K562 (cell line): Measurements from ENCODE around the gene TRUB2. TPM values are rescaled to one million over a fixed set of nuclear protein-coding genes. Genes with fewer than 3 reads are reported as not detected.

Experiments
- ATF1 ChIP-seq, 2 experiments: fragments of 450-650 bp in 1 of 2; IDR thresholded peaks; 2 replicates each; pipeline ENCODE4 v1.6.1; 2016; ENCODE audit warnings: missing compliant biosample characterization in 1 of 2, missing genetic modification characterization in 1 of 2
- BMI1 ChIP-seq: fragments of 150-350 bp; IDR thresholded peaks from 2 replicates; pipeline ENCODE4 v1.6.1; 2014; ENCODE audit warnings: low read length
- E2F1 ChIP-seq: sonication (generic); formaldehyde crosslinking; IDR thresholded peaks from 2 replicates; pipeline ENCODE4 v1.8.1; 2023; ENCODE audit warnings: mild to moderate bottlenecking, missing genetic modification reagents, moderate library complexity
- ERF ChIP-seq: fragments of 450-650 bp; formaldehyde crosslinking; IDR thresholded peaks from 2 replicates; pipeline ENCODE4 v1.4.0; 2020; ENCODE audit warnings: mild to moderate bottlenecking, mixed read lengths
- JUN ChIP-seq, 2 experiments: sonication (generic) in 1 of 2; formaldehyde crosslinking in 1 of 2; IDR thresholded peaks; 2 replicates each; pipeline versions ENCODE4 v1.6.1 to v1.8.0; 2012 to 2022; ENCODE audit warnings: borderline replicate concordance in 2 of 2, mild to moderate bottlenecking in 2 of 2, improper control_type of control experiment in 1 of 2, low read depth in 1 of 2, low read length in 1 of 2, missing genetic modification reagents in 1 of 2
- MAZ ChIP-seq, 2 experiments: fragments of 450-650 bp in 1 of 2; sonication (generic) in 1 of 2; formaldehyde crosslinking; IDR thresholded peaks in 1 of 2; conservative IDR thresholded peaks in 1 of 2; 2 replicates each; pipeline versions ENCODE4 v1.4.0 to v1.5.0; 2020; ENCODE audit warnings: mild to moderate bottlenecking in 1 of 2, missing genetic modification reagents in 1 of 2
- MEF2A ChIP-seq: IDR thresholded peaks from 2 replicates; pipeline ENCODE4 v1.6.1; 2011; ENCODE audit warnings: low read depth, mild to moderate bottlenecking, low read length, moderate library complexity; ENCODE audit not compliant: control insufficient read depth
- MYC ChIP-seq, 2 experiments: fragments of 250-450 bp in 1 of 2; sonication (Bioruptor Pico) in 1 of 2; IDR thresholded peaks; 2 replicates each; pipeline versions ENCODE4 v1.5.1 to v1.6.1; 2012 to 2021; ENCODE audit warnings: low read depth in 2 of 2, borderline replicate concordance in 1 of 2, improper control_type of control experiment in 1 of 2, low read length in 1 of 2, mild to moderate bottlenecking in 1 of 2, moderate library complexity in 1 of 2
- PHF8 ChIP-seq: fragments of 200-600 bp; sonication (generic); IDR thresholded peaks from 2 replicates; pipeline ENCODE4 v1.6.1; 2012; ENCODE audit warnings: mixed run types, mild to moderate bottlenecking, inconsistent platforms, low read length, moderate library complexity, borderline replicate concordance
- RBM22 ChIP-seq: fragments of 200-400 bp; formaldehyde crosslinking; IDR thresholded peaks from 2 replicates; pipeline ENCODE4 v1.6.1; 2018; ENCODE audit warnings: low read length, low read depth; ENCODE audit not compliant: poor library complexity, severe bottlenecking
- SMAD3 ChIP-seq: fragments of 450-650 bp; formaldehyde crosslinking; conservative IDR thresholded peaks from 2 replicates; pipeline ENCODE4 v1.4.0; 2020; ENCODE audit warnings: mild to moderate bottlenecking
- THAP12 ChIP-seq: fragments of 250-450 bp; sonication (Bioruptor Pico); IDR thresholded peaks from 2 replicates; pipeline ENCODE4 v1.9.0; 2021; ENCODE audit warnings: mild to moderate bottlenecking, inconsistent platforms
- TOE1 ChIP-seq, 2 experiments: fragments of 450-650 bp in 1 of 2; sonication (generic) in 1 of 2; formaldehyde crosslinking in 1 of 2; IDR thresholded peaks; 2 replicates each; pipeline versions ENCODE4 v1.7.1 to v1.8.0; 2016 to 2022; ENCODE audit warnings: borderline replicate concordance in 2 of 2, mild to moderate bottlenecking in 2 of 2, antibody characterized with exemption in 1 of 2, inconsistent platforms in 1 of 2, low read depth in 1 of 2, missing genetic modification reagents in 1 of 2, moderate library complexity in 1 of 2
- polyA plus RNA-seq, 8 experiments: library from polyadenylated mRNA; depleted of rRNA in 4 of 8; stranded (reverse) in 5 of 8; unstranded in 3 of 8; fragments of >200 nt; fragmentation: Nextera tagmentation in 2 of 8; fragmentation: Illumina TruSeq in 1 of 8; extraction: Ambion mirVana in 2 of 8; extraction: Trizol in 1 of 8; gene quantifications; 2 replicates each; pipeline versions ENCODE4 v1.2.1 to v1.2.3, GENCODE V29; 2011 to 2014; ENCODE audit warnings: inconsistent platforms in 1 of 8, missing spikeins in 1 of 8
- total RNA-seq, 7 experiments: library from RNA; depleted of rRNA in 6 of 7; stranded (reverse); fragments of >200 nt in 6 of 7; fragmentation: Illumina TruSeq in 2 of 7; extraction: Trizol in 2 of 7; gene quantifications; 2 replicates each; pipeline versions ENCODE4 v1.2.1 to v1.2.3, GENCODE V29; 2011 to 2021; ENCODE audit warnings: low replicate concordance in 1 of 7
- TF ChIP-seq, protein P1 (sequence below): fragments of 450-650 bp; formaldehyde crosslinking; IDR thresholded peaks from 2 replicates; pipeline ENCODE4 v1.4.0; 2022; ENCODE audit warnings: missing genetic modification characterization
- TF ChIP-seq, protein P2 (sequence below), 2 experiments: IDR thresholded peaks; 2 replicates each; pipeline ENCODE4 v1.6.1; 2012; ENCODE audit warnings: improper control_type of control experiment in 2 of 2, low read depth in 2 of 2, low read length in 2 of 2, borderline replicate concordance in 1 of 2
- TF ChIP-seq, protein P3 (sequence below): fragments of 250-450 bp; sonication (Bioruptor Pico); IDR thresholded peaks from 2 replicates; pipeline ENCODE4 v1.9.0; 2021; ENCODE audit warnings: mild to moderate bottlenecking

The TRUB2 gene
- total and polyA plus RNA-seq, 9 of the 15 experiments (the other 6 are each of a cell fraction or from before 2014, with no cell fraction given), result 9.3 to 110 (median 63.0) TPM

DNA sequence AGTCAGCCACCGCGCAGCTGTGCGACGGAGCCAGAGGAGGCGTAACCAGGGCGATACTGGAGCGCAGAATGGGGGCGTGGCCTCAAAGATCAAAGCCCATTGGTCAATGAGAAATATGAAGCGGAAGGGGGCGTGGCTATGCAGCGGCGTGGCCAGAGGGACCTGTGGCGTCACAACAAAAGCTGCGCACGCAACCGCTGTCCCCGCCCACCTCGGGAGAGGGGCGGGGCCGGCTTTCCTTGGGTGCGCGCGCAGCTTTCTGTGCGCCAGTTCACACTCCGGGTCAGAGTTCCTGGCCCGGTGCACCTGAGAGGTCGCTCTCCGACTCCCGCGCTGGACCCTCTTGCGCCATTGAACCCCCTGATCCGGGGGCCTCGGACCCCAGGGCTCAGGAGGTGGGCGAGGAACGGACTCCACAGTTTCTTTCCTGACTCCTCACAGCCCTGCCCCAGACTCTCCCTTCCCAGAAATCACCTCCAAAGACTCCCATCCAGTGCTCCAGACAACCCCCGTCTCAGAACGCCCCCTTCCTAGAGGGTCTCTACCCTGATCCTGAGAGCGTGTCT lies 46.2 kb downstream of the TRUB2 start, which contains the start of gene SWI5 (continued):
- TF ChIP-seq, protein P1, sequence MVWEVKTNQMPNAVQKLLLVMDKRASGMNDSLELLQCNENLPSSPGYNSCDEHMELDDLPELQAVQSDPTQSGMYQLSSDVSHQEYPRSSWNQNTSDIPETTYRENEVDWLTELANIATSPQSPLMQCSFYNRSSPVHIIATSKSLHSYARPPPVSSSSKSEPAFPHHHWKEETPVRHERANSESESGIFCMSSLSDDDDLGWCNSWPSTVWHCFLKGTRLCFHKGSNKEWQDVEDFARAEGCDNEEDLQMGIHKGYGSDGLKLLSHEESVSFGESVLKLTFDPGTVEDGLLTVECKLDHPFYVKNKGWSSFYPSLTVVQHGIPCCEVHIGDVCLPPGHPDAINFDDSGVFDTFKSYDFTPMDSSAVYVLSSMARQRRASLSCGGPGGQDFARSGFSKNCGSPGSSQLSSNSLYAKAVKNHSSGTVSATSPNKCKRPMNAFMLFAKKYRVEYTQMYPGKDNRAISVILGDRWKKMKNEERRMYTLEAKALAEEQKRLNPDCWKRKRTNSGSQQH (CRISPR knock-in tag), result peak; percentile 9; the same call in 1 of the 2 replicates
- TF ChIP-seq, protein P2, sequence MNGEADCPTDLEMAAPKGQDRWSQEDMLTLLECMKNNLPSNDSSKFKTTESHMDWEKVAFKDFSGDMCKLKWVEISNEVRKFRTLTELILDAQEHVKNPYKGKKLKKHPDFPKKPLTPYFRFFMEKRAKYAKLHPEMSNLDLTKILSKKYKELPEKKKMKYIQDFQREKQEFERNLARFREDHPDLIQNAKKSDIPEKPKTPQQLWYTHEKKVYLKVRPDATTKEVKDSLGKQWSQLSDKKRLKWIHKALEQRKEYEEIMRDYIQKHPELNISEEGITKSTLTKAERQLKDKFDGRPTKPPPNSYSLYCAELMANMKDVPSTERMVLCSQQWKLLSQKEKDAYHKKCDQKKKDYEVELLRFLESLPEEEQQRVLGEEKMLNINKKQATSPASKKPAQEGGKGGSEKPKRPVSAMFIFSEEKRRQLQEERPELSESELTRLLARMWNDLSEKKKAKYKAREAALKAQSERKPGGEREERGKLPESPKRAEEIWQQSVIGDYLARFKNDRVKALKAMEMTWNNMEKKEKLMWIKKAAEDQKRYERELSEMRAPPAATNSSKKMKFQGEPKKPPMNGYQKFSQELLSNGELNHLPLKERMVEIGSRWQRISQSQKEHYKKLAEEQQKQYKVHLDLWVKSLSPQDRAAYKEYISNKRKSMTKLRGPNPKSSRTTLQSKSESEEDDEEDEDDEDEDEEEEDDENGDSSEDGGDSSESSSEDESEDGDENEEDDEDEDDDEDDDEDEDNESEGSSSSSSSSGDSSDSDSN (IDR thresholded peaks at IDR 0.05; ENCODE audit: borderline replicate concordance in 1 of 2, low read depth in 2 of 2, low read length in 2 of 2), result no peak
- TF ChIP-seq RBM22 (peak; percentile 84), ATF1 (CRISPR knock-in tag; IDR thresholded peaks at IDR 0.05) (no peak), ATF1 (tag; IDR thresholded peaks at IDR 0.05) (peak; percentile 55), SMAD3 (CRISPR knock-in tag) (0 out of 2 replicates have a peak, but pooled peaks have one; percentile 6), ERF (CRISPR knock-in tag) (peak; percentile 83), TOE1 (IDR thresholded peaks at IDR 0.05; ENCODE audit: borderline replicate concordance) (no peak), TOE1 (CRISPR knock-in tag; IDR thresholded peaks at IDR 0.05; ENCODE audit: borderline replicate concordance, low read depth) (no peak), E2F1 (CRISPR knock-in tag) (peak; percentile 11; the same call in 1 of the 2 replicates), PHF8 (peak; percentile 93), MYC (IDR thresholded peaks at IDR 0.05; ENCODE audit: low read depth, low read length) (peak; percentile 87), MYC (CRISPR knock-in tag; IDR thresholded peaks at IDR 0.05; ENCODE audit: borderline replicate concordance, low read depth) (peak; percentile 67; the same call in 1 of the 2 replicates), BMI1 (peak; percentile 86), JUN (IDR thresholded peaks at IDR 0.05; ENCODE audit: borderline replicate concordance, low read depth, low read length) (peak; percentile 43; the same call in 1 of the 2 replicates), JUN (CRISPR knock-in tag; IDR thresholded peaks at IDR 0.05; ENCODE audit: borderline replicate concordance) (no peak), MEF2A (no peak), THAP12 (peak; percentile 93; the same call in 1 of the 2 replicates), MAZ (CRISPR knock-in tag; conservative IDR thresholded peaks at IDR 0.05 in 1 of 2, IDR thresholded peaks at IDR 0.05 in 1 of 2) (0 out of 4 replicates have a peak, but pooled peaks of 1 of the 2 experiments have one; percentile 70)
- TF ChIP-seq, protein P3, sequence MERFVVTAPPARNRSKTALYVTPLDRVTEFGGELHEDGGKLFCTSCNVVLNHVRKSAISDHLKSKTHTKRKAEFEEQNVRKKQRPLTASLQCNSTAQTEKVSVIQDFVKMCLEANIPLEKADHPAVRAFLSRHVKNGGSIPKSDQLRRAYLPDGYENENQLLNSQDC (CRISPR knock-in tag), result peak; percentile 87; the same call in 1 of the 2 replicates
